ENCODE measurements around the gene PLCB1.

PLCB1 gene

DNA sequence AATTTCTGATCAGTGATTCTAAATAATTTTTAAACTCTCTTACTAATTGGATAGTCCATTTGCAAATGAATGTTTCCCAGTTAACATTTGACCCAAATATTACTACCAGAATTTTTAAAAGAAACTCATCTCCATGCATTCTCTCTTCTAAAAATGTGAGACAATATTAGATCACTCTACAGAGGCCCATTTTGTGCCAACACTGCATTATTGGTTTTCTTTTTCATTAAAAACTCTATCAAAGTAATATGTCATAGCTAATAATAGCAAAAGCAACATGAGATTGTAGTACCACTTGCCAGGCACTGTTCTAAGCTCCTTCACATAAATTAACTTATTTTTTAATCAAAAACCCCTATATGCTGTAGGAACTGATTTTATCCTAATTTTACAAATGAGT lies 591.2 kb downstream of the PLCB1 start:
- H3K4me1 ChIP-seq (ENCODE audit: control insufficient read depth, insufficient read depth, low read length) = no peaks in the 10 kb centered on the region; the same call in 1 of the 2 replicates
- no peak overlapping the region for H3K9ac ChIP-seq (ENCODE audit: low read length)
- no peak overlapping the region for H3K4me3 ChIP-seq (ENCODE audit: low read depth, low read length)
- no peaks in the 10 kb centered on the region for H3K27me3 ChIP-seq (ENCODE audit: control insufficient read depth, insufficient read depth, low read length)
- no peak overlapping the region for H3K27ac ChIP-seq (ENCODE audit: low read depth, low read length)
- H3K36me3 ChIP-seq (ENCODE audit: control insufficient read depth, insufficient read depth, low read length) = no peaks in the 10 kb centered on the region
- no peaks in the 10 kb centered on the region for H3K9me3 ChIP-seq (ENCODE audit: control insufficient read depth, insufficient read depth, low read depth, low read length)

DNA sequence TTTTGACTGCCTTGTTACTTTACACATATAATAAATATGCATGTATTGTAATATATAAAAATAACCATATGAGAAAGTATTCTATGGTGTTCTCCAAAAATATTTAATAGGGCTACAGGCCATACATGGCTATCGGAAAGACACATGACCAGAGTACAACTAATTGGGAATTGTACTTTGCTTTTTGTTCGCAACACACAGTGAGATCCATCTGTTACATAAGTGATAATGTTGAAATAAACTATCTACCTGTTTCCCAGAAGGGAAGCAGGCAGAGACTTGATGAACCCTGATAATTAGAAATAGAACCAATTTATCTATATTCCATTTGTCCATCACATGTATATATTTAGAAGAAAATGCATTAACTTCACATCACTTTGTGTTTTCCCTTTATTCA lies 592.8 kb downstream of the PLCB1 start:
- H3K4me1 ChIP-seq (ENCODE audit: control insufficient read depth, insufficient read depth, low read length) = no peaks in the 10 kb centered on the region; the same call in 1 of the 2 replicates
- H3K27ac ChIP-seq (ENCODE audit: low read depth, low read length) = no peak overlapping the region
- no peaks in the 10 kb centered on the region for H3K36me3 ChIP-seq (ENCODE audit: control insufficient read depth, insufficient read depth, low read length)
- no peak overlapping the region for H3K4me3 ChIP-seq (ENCODE audit: low read depth, low read length)
- no peaks in the 10 kb centered on the region for H3K9me3 ChIP-seq (ENCODE audit: control insufficient read depth, insufficient read depth, low read depth, low read length)
- H3K27me3 ChIP-seq (ENCODE audit: control insufficient read depth, insufficient read depth, low read length) = no peaks in the 10 kb centered on the region
- no peak overlapping the region for H3K9ac ChIP-seq (ENCODE audit: low read length)

DNA sequence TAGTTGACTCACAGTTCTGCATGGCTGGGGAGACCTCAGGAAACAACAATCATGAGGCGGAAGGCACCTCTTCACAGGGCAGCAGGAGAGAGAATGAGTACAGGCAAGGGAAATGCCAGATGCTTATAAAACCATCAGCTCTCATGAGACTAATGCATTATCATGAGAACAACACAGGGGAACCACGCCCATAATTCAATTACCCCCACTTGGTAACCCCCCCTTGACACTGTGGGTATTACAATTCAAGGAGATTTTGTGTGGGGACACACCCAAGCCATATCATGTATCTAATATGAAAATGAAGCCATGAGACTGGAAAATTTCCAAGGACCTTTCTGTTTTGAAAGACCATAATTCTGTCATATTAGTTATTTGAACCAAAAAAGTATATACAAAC lies 594.4 kb downstream of the PLCB1 start:
- Histone ChIP-seq H3K4me3 (ENCODE audit: low read depth, low read length) (no peak overlapping the region), H3K27ac (ENCODE audit: low read depth, low read length) (no peak overlapping the region), H3K36me3 (ENCODE audit: control insufficient read depth, insufficient read depth, low read length) (no peaks in the 10 kb centered on the region), H3K9ac (ENCODE audit: low read length) (no peak overlapping the region), H3K4me1 (ENCODE audit: control insufficient read depth, insufficient read depth, low read length) (no peaks in the 10 kb centered on the region), H3K27me3 (ENCODE audit: control insufficient read depth, insufficient read depth, low read length) (no peaks in the 10 kb centered on the region), H3K9me3 (ENCODE audit: control insufficient read depth, insufficient read depth, low read depth, low read length) (no peaks in the 10 kb centered on the region)

DNA sequence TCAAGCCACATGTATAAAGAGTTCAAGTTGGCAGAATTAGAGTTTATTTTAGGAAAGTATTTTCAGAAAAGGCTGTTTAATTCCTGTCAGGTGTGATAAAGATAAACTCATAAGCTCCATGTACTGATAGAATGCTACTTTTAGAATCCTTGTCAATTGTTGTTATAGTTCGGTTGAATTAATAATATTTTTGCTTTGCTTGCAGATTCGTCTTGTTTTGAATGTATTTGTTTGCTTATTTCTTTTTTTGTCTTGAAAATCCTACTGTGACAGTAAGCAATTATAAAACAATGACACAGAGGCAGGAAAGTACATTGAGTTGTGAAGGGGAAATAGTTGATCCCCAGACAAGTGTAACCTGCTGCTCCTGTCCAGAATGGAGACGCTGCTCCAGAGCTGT lies 602.9 kb downstream of the PLCB1 start:
- Histone ChIP-seq H3K27ac (ENCODE audit: low read depth, low read length) (no peak overlapping the region), H3K9me3 (ENCODE audit: control insufficient read depth, insufficient read depth, low read depth, low read length) (no peaks in the 10 kb centered on the region), H3K4me1 (ENCODE audit: control insufficient read depth, insufficient read depth, low read length) (no peaks in the 10 kb centered on the region), H3K36me3 (ENCODE audit: control insufficient read depth, insufficient read depth, low read length) (no peaks in the 10 kb centered on the region), H3K9ac (ENCODE audit: low read length) (no peak overlapping the region), H3K4me3 (ENCODE audit: low read depth, low read length) (no peak overlapping the region), H3K27me3 (ENCODE audit: control insufficient read depth, insufficient read depth, low read length) (no peaks in the 10 kb centered on the region)

DNA sequence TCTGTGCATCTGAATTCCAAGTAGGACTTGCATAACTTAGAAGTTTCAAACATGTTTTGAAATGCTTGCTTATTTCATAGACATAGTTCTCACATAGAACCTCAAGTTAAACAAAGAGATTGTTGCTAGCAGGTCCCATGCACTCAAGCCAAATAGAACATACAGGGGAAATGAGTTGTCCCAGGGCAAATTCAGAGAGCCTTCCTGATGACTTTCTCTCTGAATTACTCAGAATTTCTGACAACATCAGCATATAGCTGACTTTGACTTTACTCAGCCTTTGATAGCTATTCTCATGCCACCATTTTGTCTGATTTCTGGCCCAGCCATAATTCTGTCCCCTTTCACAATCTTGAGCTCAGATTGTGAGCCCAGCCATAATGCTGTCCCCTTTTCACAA lies 603.6 kb downstream of the PLCB1 start:
- Histone ChIP-seq H3K4me1 (ENCODE audit: control insufficient read depth, insufficient read depth, low read length) (no peaks in the 10 kb centered on the region), H3K4me3 (ENCODE audit: low read depth, low read length) (no peak overlapping the region), H3K9ac (ENCODE audit: low read length) (no peak overlapping the region), H3K36me3 (ENCODE audit: control insufficient read depth, insufficient read depth, low read length) (no peaks in the 10 kb centered on the region), H3K27me3 (ENCODE audit: control insufficient read depth, insufficient read depth, low read length) (no peaks in the 10 kb centered on the region), H3K27ac (ENCODE audit: low read depth, low read length) (no peak overlapping the region), H3K9me3 (ENCODE audit: control insufficient read depth, insufficient read depth, low read depth, low read length) (no peaks in the 10 kb centered on the region)

DNA sequence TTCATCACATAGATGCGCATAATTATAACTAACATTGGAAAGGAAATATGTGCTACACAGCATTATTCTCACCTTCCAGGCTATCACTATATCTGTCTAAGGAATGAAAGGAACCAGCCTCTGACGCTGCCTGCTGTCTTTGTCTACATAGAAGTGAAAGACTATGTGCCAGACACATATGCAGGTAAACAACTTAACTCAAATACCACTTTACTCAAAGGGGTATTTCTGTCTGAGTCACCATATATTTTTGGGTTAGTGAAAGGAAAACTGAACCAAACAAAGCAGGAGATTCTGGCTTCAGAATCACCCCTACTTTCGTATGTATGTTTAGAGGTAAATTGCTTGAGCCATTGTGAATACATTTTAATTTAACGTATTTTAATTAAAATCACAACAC lies 608.2 kb downstream of the PLCB1 start:
- Histone ChIP-seq H3K27me3 (ENCODE audit: control insufficient read depth, insufficient read depth, low read length) (no peaks in the 10 kb centered on the region), H3K36me3 (ENCODE audit: control insufficient read depth, insufficient read depth, low read length) (peaks cover 6% of the 10 kb centered on the region), H3K4me1 (ENCODE audit: control insufficient read depth, insufficient read depth, low read length) (no peaks in the 10 kb centered on the region), H3K4me3 (ENCODE audit: low read depth, low read length) (no peak overlapping the region), H3K27ac (ENCODE audit: low read depth, low read length) (no peak overlapping the region), H3K9me3 (ENCODE audit: control insufficient read depth, insufficient read depth, low read depth, low read length) (no peaks in the 10 kb centered on the region), H3K9ac (ENCODE audit: low read length) (no peak overlapping the region)

DNA sequence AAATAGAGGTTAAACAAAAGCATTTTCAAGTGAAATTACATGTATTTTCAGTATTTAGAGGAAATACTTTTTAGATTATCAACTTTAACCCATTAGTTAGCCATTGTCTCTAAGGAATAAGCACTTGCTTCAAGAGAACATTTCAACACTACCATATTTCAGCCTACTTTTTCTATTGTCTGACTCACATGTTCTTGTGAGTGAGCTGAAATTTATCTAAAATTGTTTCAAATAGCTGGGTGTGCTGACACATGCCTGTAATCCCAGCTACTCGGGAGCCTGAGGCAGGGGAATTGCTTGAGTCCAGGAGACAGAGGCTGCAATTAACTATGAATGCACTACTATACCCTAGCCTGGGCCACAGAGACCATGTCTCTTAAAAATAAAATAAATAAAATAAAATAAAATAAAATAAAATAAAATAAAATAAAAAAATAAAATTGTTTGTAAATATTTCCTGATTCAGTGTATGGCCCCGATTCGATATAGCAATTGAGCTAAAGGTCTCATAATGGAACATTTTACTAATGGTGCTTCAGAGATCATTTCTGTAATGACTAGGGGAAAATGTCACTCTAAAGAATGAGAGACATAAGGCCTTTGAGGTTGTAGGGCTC lies 612.3 kb downstream of the PLCB1 start:
- Histone ChIP-seq H3K9ac (ENCODE audit: low read length) (no peak overlapping the region), H3K4me1 (ENCODE audit: control insufficient read depth, insufficient read depth, low read length) (no peaks in the 10 kb centered on the region), H3K4me3 (ENCODE audit: low read depth, low read length) (no peak overlapping the region), H3K9me3 (ENCODE audit: control insufficient read depth, insufficient read depth, low read depth, low read length) (no peaks in the 10 kb centered on the region), H3K27ac (ENCODE audit: low read depth, low read length) (no peak overlapping the region), H3K36me3 (ENCODE audit: control insufficient read depth, insufficient read depth, low read length) (peaks cover 6% of the 10 kb centered on the region), H3K27me3 (ENCODE audit: control insufficient read depth, insufficient read depth, low read length) (no peaks in the 10 kb centered on the region)

DNA sequence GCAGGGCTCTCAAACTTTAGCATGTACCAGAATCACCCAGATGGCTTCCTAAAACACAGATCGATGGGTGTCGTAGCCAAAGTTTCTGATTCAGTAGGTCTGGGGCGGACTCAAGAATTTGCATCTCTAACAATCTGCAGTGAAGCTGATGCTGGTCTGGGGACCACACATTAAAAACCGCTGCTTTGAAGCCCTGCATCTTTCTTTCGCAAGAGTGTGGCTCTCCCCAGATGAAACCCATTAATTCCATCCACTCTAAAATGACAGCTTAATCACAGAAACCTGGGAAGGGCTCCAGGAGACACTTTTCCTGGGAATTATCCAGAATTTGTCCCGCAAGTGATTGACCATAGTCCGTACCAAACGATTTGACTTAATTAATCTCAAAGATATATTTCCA lies 617.0 kb downstream of the PLCB1 start:
- Histone ChIP-seq H3K9ac (ENCODE audit: low read length) (no peak overlapping the region), H3K27ac (ENCODE audit: low read depth, low read length) (no peak overlapping the region), H3K9me3 (ENCODE audit: control insufficient read depth, insufficient read depth, low read depth, low read length) (no peaks in the 10 kb centered on the region), H3K36me3 (ENCODE audit: control insufficient read depth, insufficient read depth, low read length) (no peaks in the 10 kb centered on the region), H3K4me1 (ENCODE audit: control insufficient read depth, insufficient read depth, low read length) (no peaks in the 10 kb centered on the region), H3K4me3 (ENCODE audit: low read depth, low read length) (no peak overlapping the region), H3K27me3 (ENCODE audit: control insufficient read depth, insufficient read depth, low read length) (no peaks in the 10 kb centered on the region)

DNA sequence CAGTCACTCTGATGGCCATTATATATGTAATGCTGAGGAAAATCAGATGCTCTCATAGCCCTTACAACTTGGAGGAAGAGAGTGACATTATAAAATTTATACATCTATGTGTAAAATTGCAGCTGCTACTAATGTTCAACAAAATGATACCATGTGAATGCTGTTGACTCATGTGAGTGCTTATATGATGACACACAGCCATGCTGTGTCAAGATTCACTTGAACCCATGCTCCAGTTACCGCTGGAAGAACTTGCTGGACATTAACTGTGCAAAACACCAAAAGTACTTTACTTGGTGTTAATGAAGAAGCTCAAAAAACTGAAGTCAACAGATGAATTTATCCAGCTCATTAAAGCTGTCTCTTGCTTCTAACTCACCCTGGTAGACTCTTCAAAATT lies 617.9 kb downstream of the PLCB1 start:
- Histone ChIP-seq H3K4me1 (ENCODE audit: control insufficient read depth, insufficient read depth, low read length) (no peaks in the 10 kb centered on the region), H3K9me3 (ENCODE audit: control insufficient read depth, insufficient read depth, low read depth, low read length) (no peaks in the 10 kb centered on the region), H3K27ac (ENCODE audit: low read depth, low read length) (no peak overlapping the region), H3K36me3 (ENCODE audit: control insufficient read depth, insufficient read depth, low read length) (no peaks in the 10 kb centered on the region), H3K27me3 (ENCODE audit: control insufficient read depth, insufficient read depth, low read length) (no peaks in the 10 kb centered on the region), H3K9ac (ENCODE audit: low read length) (no peak overlapping the region), H3K4me3 (ENCODE audit: low read depth, low read length) (no peak overlapping the region)

DNA sequence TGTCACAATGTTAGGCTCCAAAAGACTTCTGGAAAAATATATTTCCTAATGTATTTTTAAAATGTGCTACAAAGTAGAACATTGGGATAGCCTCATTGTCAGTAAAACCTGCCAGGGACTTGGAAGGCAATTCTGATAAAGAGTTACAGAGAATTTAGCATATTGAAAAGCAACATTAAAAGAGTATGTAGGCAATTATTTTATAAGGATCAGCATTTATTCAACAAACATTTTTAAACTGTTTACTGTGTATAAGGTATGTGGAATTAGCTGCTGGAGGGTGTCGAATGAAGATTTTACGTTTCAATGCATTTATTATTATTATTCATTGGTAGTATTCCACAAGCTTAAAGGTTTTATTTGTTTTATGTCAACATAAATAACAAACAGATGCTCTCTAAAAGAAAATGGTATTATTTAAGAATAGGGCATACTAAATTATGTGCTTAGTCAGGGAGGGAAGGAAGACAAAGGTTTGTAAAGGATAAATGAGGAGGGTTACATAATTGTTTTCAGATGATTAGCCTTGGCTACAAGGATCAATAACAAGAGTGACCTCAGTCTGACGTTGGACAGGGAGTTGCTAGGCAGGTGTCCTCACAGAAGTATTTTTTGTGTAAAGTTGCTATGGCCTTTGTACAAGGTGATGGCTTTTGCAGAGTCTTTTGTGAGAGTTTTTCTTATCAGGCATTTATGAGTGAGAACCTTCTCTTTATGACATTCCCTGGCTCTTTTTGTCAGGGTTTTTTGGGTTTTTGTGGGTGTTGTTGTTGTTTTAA lies 623.5 kb downstream of the PLCB1 start:
- no peak overlapping the region for H3K4me3 ChIP-seq (ENCODE audit: low read depth, low read length)

DNA sequence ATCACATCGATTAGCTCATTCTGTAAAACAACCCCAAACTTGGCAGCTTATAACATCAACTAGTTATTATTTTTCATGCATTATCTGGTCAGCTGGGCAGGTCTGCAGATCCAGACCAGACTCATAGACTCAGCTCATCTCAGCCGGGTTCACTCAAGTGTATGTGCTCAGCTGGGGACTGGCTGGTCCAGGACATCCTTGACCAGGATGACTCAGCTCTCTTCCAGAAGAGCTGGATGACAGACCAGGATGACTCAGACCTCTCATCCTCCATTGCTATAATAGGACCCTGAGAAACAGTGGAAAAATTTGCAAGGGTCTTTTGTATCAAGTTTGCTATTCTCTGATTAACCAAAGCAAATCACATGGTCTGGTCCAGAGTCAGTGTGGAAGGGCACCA lies 624.3 kb downstream of the PLCB1 start:
- Histone ChIP-seq H3K4me1 (ENCODE audit: control insufficient read depth, insufficient read depth, low read length) (0 out of 2 replicates have a peak, but pooled peaks cover 2% of the 10 kb centered on the region), H3K4me3 (ENCODE audit: low read depth, low read length) (no peak overlapping the region), H3K9me3 (ENCODE audit: control insufficient read depth, insufficient read depth, low read depth, low read length) (no peaks in the 10 kb centered on the region), H3K27ac (ENCODE audit: low read depth, low read length) (no peak overlapping the region), H3K36me3 (ENCODE audit: control insufficient read depth, insufficient read depth, low read length) (peaks cover 7% of the 10 kb centered on the region; the same call in 1 of the 2 replicates), H3K9ac (ENCODE audit: low read length) (no peak overlapping the region), H3K27me3 (ENCODE audit: control insufficient read depth, insufficient read depth, low read length) (no peaks in the 10 kb centered on the region)

More for the DNA sequence above, 623.5 kb downstream of the PLCB1 start:
- Histone ChIP-seq H3K36me3 (ENCODE audit: control insufficient read depth, insufficient read depth, low read length) (peaks cover under 1% of the 10 kb centered on the region; the same call in 1 of the 2 replicates), H3K27ac (ENCODE audit: low read depth, low read length) (no peak overlapping the region), H3K9ac (ENCODE audit: low read length) (no peak overlapping the region), H3K4me1 (ENCODE audit: control insufficient read depth, insufficient read depth, low read length) (0 out of 2 replicates have a peak, but pooled peaks cover 2% of the 10 kb centered on the region), H3K27me3 (ENCODE audit: control insufficient read depth, insufficient read depth, low read length) (no peaks in the 10 kb centered on the region), H3K9me3 (ENCODE audit: control insufficient read depth, insufficient read depth, low read depth, low read length) (no peaks in the 10 kb centered on the region)

Measured in HUES6 (cell line).